Measurements from ENCODE around the gene NLRP9. TPM values are rescaled to one million over a fixed set of nuclear protein-coding genes. Genes with fewer than 3 reads are reported as not detected.

NLRP9 gene
- polyA plus RNA-seq, 1 donor from 2014 or later: not detected

- Mint-ChIP-seq H3K27ac (peak overlapping the region; percentile 98 to 99 (median 99)), H3K27me3 (peaks cover 2% of the 10 kb centered on the region), H3K36me3 (peaks cover 5% of the 10 kb centered on the region), H3K9me3 (no peaks in the 10 kb centered on the region), H3K4me1 (peaks cover 41 to 54% (median 45%) of the 10 kb centered on the region in 3 donors), H3K4me3 (peak overlapping the region; percentile 91 to 98 (median 97))
Measured at GRCh38 chr19:55675661-55676354, 62.4 kb downstream of the NLRP9 start.

- H3K9me3 Mint-ChIP-seq: no peaks in the 10 kb centered on the region
- H3K4me1 Mint-ChIP-seq: peaks cover 40 to 53% (median 45%) of the 10 kb centered on the region in 3 donors
- peaks cover 5% of the 10 kb centered on the region for H3K36me3 Mint-ChIP-seq
- H3K27ac Mint-ChIP-seq: peak within 1 kb of the TSS; percentile 96 to 99 (median 98)
- peak within 1 kb of the TSS; percentile 91 to 98 (median 97) for H3K4me3 Mint-ChIP-seq
- peaks cover 2% of the 10 kb centered on the region for H3K27me3 Mint-ChIP-seq
Measured at GRCh38 chr19:55674841-55675660, 63.2 kb downstream of the NLRP9 start, which contains the start of gene EPN1. Gene EPN1 (plus strand): TSS chr19:55675226. CDS start chr19:55678628, 3,402 bp downstream.

GRCh38 chr19:55674459-55674840 lies 63.8 kb downstream of the NLRP9 start:
- H3K27ac Mint-ChIP-seq: peak overlapping the region; percentile 90 to 98 (median 96)
- peak overlapping the region; percentile 41 to 91 (median 65) for H3K4me3 Mint-ChIP-seq
- H3K4me1 Mint-ChIP-seq: peaks cover 35 to 49% (median 45%) of the 10 kb centered on the region in 3 donors
- peaks cover 3% of the 10 kb centered on the region for H3K36me3 Mint-ChIP-seq
- peaks cover under 1% of the 10 kb centered on the region for H3K27me3 Mint-ChIP-seq
- no peaks in the 10 kb centered on the region for H3K9me3 Mint-ChIP-seq

GRCh38 chr19:55673889-55674288 lies 64.3 kb downstream of the NLRP9 start:
- Mint-ChIP-seq H3K9me3 (no peaks in the 10 kb centered on the region), H3K4me3 (peak overlapping the region in 3 of 4 donors; percentile 33 to 80 (median 55)), H3K27ac (peak overlapping the region; percentile 87 to 91 (median 90)), H3K4me1 (peaks cover 35 to 44% (median 40%) of the 10 kb centered on the region in 3 donors), H3K36me3 (peaks cover 2% of the 10 kb centered on the region), H3K27me3 (no peaks in the 10 kb centered on the region)

- Mint-ChIP-seq H3K27me3 (no peaks in the 10 kb centered on the region), H3K4me1 (peaks cover 30 to 40% (median 36%) of the 10 kb centered on the region in 3 donors), H3K9me3 (no peaks in the 10 kb centered on the region), H3K36me3 (peaks cover 2% of the 10 kb centered on the region), H3K27ac (peak overlapping the region; percentile 87 to 91 (median 90)), H3K4me3 (peak overlapping the region in 3 of 4 donors; percentile 33 to 80 (median 55))
Measured at GRCh38 chr19:55673465-55673864, 64.7 kb downstream of the NLRP9 start.

- peak overlapping the region in 2 of 4 donors; percentile 58 to 79 for H3K4me3 Mint-ChIP-seq
- no peaks in the 10 kb centered on the region for H3K9me3 Mint-ChIP-seq
- peak overlapping the region; percentile 17 to 91 (median 62) for H3K27ac Mint-ChIP-seq
Measured at GRCh38 chr19:55672418-55672817, 65.8 kb downstream of the NLRP9 start.

GRCh38 chr19:55671054-55671378 lies 67.2 kb downstream of the NLRP9 start:
- peak overlapping the region in 2 of 3 donors; percentile 18 to 82 for H3K27ac Mint-ChIP-seq
- H3K27me3 Mint-ChIP-seq: no peaks in the 10 kb centered on the region
- H3K4me3 Mint-ChIP-seq: peak overlapping the region in 2 of 4 donors; percentile 33 to 44
- H3K4me1 Mint-ChIP-seq: peaks cover 8 to 17% (median 12%) of the 10 kb centered on the region in 3 donors
- no peaks in the 10 kb centered on the region for H3K36me3 Mint-ChIP-seq
- no peaks in the 10 kb centered on the region for H3K9me3 Mint-ChIP-seq

More at GRCh38 chr19:55672418-55672817, 65.8 kb downstream of the NLRP9 start:
- H3K27me3 Mint-ChIP-seq: no peaks in the 10 kb centered on the region
- peaks cover 20 to 30% (median 26%) of the 10 kb centered on the region in 3 donors for H3K4me1 Mint-ChIP-seq
- peaks cover 2% of the 10 kb centered on the region for H3K36me3 Mint-ChIP-seq

GRCh38 chr19:55670280-55671053 lies 67.7 kb downstream of the NLRP9 start:
- Mint-ChIP-seq H3K27ac (peak overlapping the region in 2 of 3 donors; percentile 18 to 82), H3K36me3 (no peaks in the 10 kb centered on the region), H3K9me3 (no peaks in the 10 kb centered on the region), H3K4me3 (peak overlapping the region in 2 of 4 donors; percentile 57 to 69), H3K4me1 (peaks cover 6 to 15% (median 10%) of the 10 kb centered on the region in 3 donors), H3K27me3 (no peaks in the 10 kb centered on the region)

- Mint-ChIP-seq H3K27me3 (no peaks in the 10 kb centered on the region), H3K36me3 (no peaks in the 10 kb centered on the region), H3K27ac (peak overlapping the region in 1 of 3 donors; percentile 65), H3K4me1 (peaks cover 4 to 15% (median 10%) of the 10 kb centered on the region in 3 donors), H3K9me3 (no peaks in the 10 kb centered on the region), H3K4me3 (peak overlapping the region in 1 of 4 donors; percentile 57)
Measured at GRCh38 chr19:55669418-55670279, 68.6 kb downstream of the NLRP9 start.

- H3K36me3 Mint-ChIP-seq: no peaks in the 10 kb centered on the region
- H3K9me3 Mint-ChIP-seq: no peaks in the 10 kb centered on the region
- H3K4me1 Mint-ChIP-seq: peaks cover 4 to 13% (median 10%) of the 10 kb centered on the region in 3 donors
- H3K27ac Mint-ChIP-seq: peak overlapping the region in 1 of 3 donors; percentile 65
- no peak overlapping the region for H3K4me3 Mint-ChIP-seq
- H3K27me3 Mint-ChIP-seq: no peaks in the 10 kb centered on the region
Measured at GRCh38 chr19:55668603-55669348, 69.4 kb downstream of the NLRP9 start.

GRCh38 chr19:55667958-55668357 lies 70.2 kb downstream of the NLRP9 start:
- H3K27ac Mint-ChIP-seq: peak overlapping the region in 2 of 3 donors; percentile 25 to 76
- H3K4me3 Mint-ChIP-seq: no peak overlapping the region
- no peaks in the 10 kb centered on the region for H3K9me3 Mint-ChIP-seq
- H3K4me1 Mint-ChIP-seq: peaks cover 6 to 13% (median 10%) of the 10 kb centered on the region in 3 donors
- no peaks in the 10 kb centered on the region for H3K27me3 Mint-ChIP-seq
- H3K36me3 Mint-ChIP-seq: no peaks in the 10 kb centered on the region

GRCh38 chr19:55667511-55667910 lies 70.7 kb downstream of the NLRP9 start:
- peaks cover 10 to 16% (median 13%) of the 10 kb centered on the region in 3 donors for H3K4me1 Mint-ChIP-seq
- H3K9me3 Mint-ChIP-seq: no peaks in the 10 kb centered on the region
- H3K4me3 Mint-ChIP-seq: no peak overlapping the region
- peak overlapping the region in 1 of 3 donors; percentile 71 for H3K27ac Mint-ChIP-seq
- peaks cover 2% of the 10 kb centered on the region for H3K36me3 Mint-ChIP-seq
- no peaks in the 10 kb centered on the region for H3K27me3 Mint-ChIP-seq

- peak overlapping the region in 1 of 3 donors; percentile 71 for H3K27ac Mint-ChIP-seq
- no peak overlapping the region for H3K4me3 Mint-ChIP-seq
- no peaks in the 10 kb centered on the region for H3K9me3 Mint-ChIP-seq
- peaks cover 6 to 13% (median 10%) of the 10 kb centered on the region in 3 donors for H3K4me1 Mint-ChIP-seq
- H3K27me3 Mint-ChIP-seq: no peaks in the 10 kb centered on the region
- peaks cover 2% of the 10 kb centered on the region for H3K36me3 Mint-ChIP-seq
Measured at GRCh38 chr19:55667006-55667381, 71.2 kb downstream of the NLRP9 start.

Data from IgD-negative memory B cell (primary cell).